ENCODE measurements around the gene FRMPD4.

FRMPD4 gene

DNA sequence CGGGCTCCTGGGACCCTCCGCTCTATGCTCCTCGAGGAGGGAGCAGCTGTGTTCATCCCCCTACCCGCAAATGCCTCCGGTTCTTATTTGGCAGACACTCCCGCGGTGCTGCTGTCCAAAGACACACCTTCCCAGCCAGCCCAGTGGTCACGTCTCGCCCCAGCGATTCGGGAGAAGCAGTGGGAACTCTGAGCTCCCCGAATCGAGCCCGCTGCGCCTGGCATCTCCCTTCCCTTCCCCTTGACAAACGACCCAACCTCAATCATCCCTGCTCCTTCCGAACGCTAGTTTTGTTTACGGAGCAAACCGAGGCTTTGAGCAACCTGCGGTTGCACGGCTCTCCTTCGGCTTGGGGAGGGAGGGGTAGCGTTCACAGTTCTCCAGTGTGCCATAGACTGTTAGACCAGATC lies 317 bp upstream of the FRMPD4 start:
- DNase-seq (ENCODE audit: low read depth) = no peak
- peak overlapping the region; percentile 45 for H3K4me3 ChIP-seq (ENCODE audit: control insufficient read depth, low read depth, low read length)
- TF ChIP-seq, protein P1, sequence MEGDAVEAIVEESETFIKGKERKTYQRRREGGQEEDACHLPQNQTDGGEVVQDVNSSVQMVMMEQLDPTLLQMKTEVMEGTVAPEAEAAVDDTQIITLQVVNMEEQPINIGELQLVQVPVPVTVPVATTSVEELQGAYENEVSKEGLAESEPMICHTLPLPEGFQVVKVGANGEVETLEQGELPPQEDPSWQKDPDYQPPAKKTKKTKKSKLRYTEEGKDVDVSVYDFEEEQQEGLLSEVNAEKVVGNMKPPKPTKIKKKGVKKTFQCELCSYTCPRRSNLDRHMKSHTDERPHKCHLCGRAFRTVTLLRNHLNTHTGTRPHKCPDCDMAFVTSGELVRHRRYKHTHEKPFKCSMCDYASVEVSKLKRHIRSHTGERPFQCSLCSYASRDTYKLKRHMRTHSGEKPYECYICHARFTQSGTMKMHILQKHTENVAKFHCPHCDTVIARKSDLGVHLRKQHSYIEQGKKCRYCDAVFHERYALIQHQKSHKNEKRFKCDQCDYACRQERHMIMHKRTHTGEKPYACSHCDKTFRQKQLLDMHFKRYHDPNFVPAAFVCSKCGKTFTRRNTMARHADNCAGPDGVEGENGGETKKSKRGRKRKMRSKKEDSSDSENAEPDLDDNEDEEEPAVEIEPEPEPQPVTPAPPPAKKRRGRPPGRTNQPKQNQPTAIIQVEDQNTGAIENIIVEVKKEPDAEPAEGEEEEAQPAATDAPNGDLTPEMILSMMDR (IDR thresholded peaks at IDR 0.05; ENCODE audit: control insufficient read depth, insufficient read depth, low read depth, low read length, missing control alignments) = no peak

DNA sequence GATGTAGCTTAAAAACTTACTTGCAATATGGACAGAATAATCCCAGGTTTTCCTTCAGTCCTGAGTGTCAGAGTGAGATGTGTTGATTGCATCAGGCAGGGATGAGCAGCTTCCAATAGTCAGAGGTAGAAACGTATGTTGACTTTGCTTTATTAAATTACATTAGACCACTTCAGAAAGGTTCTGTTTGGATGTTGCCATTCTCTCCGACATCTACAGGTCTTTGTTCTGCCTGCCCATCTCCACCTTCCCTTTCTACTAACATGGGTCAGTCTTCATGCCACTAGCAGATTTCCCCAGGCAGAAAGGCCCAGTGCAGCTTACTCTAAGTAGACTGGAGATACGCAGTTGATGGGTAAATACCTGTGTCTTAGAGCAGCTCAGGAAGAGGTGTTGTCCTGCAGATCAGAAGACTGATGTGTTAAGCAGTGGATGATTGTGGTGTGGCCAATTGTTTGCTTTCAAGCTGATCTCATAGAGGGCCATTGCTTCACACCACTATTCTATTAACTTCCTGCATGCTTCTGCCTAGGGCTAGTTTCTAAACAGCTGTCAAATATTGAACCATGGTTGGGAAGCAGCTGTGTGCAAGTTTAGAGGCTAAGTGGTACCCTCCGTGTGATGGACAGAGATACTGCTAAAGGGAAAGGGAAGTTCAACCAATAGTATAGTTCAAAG lies 1.8 kb downstream of the FRMPD4 start:
- TF ChIP-seq, protein P1 (IDR thresholded peaks at IDR 0.05; ENCODE audit: control insufficient read depth, insufficient read depth, low read depth, low read length, missing control alignments) = no peak
- no peak for DNase-seq (ENCODE audit: low read depth)
- no peak overlapping the region for H3K4me3 ChIP-seq (ENCODE audit: control insufficient read depth, low read depth, low read length)

DNA sequence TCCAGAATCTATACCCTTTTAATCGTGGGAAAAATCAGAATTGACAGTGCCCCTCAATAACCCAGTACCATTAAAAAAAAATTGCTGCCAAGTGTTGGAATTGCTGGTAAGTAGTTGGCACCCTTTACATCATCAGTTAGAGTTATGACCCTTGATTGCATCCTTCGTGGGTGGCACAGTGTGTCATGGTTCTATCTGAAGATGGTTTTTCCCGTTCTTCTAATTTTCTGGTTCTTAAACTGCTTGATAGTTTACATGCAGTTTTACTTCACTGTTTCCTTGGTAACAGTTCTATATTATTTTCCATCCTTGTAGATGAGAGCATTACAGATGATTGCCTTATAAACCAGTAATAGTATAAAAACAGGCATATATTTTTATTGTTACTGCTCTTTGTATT lies 3.2 kb downstream of the FRMPD4 start:
- no peak overlapping the region for H3K4me3 ChIP-seq (ENCODE audit: control insufficient read depth, low read depth, low read length)
- TF ChIP-seq, protein P1 (IDR thresholded peaks at IDR 0.05; ENCODE audit: control insufficient read depth, insufficient read depth, low read depth, low read length, missing control alignments) = no peak
- no peak for DNase-seq (ENCODE audit: low read depth)

DNA sequence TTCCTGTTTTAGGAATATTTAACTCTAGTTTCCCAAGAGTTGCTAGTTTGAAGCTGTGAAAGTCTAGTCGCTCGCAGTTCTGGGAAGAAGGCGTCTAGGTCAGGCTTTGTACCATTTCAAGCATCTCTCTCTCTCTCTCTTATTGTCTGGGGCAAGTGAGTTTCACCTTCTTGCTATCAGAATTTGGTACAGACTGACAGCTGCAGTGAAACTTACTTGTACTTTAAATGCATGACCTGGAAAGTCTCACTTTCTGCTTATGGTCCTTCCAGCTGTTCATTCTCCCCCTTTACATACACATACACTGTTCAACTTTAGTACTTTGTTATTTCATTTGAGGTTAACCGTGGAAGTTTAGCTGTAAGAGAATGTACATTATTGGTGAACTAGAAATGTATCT lies 4.4 kb downstream of the FRMPD4 start:
- no peak overlapping the region for H3K4me3 ChIP-seq (ENCODE audit: control insufficient read depth, low read depth, low read length)
- no peak for DNase-seq (ENCODE audit: low read depth)
- TF ChIP-seq, protein P1 (IDR thresholded peaks at IDR 0.05; ENCODE audit: control insufficient read depth, insufficient read depth, low read depth, low read length, missing control alignments) = no peak

DNA sequence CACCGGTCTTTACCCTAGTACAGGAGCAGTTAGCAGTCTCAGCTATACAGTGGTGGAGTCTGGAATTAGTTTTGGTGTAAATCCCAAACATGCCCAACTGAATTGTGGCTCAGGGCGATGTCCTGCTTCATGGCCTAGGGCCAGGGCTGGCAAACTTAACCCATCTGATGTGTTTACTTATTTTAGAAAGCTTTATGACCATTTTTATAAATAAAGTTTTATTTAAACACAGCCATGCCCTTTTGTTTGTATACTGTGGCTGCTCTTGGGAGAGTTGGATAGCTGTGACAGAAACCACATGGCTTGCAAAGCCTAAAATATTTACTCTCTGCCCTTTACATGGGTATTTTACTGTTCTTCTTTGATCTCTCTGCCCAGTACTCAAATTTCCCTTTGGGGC lies 7.1 kb downstream of the FRMPD4 start:
- no peak for DNase-seq (ENCODE audit: low read depth)
- no peak overlapping the region for H3K4me3 ChIP-seq (ENCODE audit: control insufficient read depth, low read depth, low read length)
- TF ChIP-seq, protein P1 (IDR thresholded peaks at IDR 0.05; ENCODE audit: control insufficient read depth, insufficient read depth, low read depth, low read length, missing control alignments) = no peak

DNA sequence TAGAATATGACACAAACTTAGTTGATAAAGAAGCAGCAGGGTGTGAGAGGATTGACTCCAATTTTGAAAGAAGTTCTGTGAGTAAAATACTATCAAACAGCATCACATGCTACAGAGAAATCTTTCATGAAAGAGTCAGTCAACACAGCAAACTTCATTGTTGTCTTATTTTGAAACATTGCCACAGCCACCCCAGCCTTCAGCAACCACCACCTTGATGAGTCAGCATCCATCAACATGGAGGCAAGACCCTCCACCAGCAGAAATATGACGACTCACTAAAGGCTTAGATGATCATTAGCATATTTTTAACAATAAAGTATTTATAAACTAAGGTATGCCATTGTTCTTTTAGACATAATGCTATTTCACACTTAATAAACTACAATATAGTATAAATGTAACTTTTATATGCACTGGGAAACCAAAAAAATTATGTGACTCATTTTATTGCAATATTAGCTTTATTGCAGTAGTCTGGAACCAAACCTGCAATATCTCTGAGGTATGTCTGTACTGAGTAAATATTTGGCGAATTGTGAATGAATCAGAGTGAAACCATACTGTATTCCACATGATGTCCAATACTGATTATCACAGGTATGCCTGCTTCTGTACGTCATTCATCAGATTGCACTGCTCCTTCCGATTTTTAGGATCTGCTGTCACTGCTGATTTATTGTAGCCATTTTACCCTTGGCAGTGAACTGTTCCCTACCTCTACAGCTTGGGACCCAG lies 11.6 kb downstream of the FRMPD4 start:
- TF ChIP-seq, protein P1 (IDR thresholded peaks at IDR 0.05; ENCODE audit: control insufficient read depth, insufficient read depth, low read depth, low read length, missing control alignments) = no peak
- no peak for DNase-seq (ENCODE audit: low read depth)

More for the DNA sequence above, 11.6 kb downstream of the FRMPD4 start:
- no peak overlapping the region for H3K4me3 ChIP-seq (ENCODE audit: control insufficient read depth, low read depth, low read length)
